ENCODE results near the gene EGFLAM.

EGFLAM gene

GRCh38 chr5:38259809-38260160 is 1.4 kb downstream of the EGFLAM start:
- no peak for DNase-seq (ENCODE audit: low read depth)
- TF ChIP-seq, protein P1, sequence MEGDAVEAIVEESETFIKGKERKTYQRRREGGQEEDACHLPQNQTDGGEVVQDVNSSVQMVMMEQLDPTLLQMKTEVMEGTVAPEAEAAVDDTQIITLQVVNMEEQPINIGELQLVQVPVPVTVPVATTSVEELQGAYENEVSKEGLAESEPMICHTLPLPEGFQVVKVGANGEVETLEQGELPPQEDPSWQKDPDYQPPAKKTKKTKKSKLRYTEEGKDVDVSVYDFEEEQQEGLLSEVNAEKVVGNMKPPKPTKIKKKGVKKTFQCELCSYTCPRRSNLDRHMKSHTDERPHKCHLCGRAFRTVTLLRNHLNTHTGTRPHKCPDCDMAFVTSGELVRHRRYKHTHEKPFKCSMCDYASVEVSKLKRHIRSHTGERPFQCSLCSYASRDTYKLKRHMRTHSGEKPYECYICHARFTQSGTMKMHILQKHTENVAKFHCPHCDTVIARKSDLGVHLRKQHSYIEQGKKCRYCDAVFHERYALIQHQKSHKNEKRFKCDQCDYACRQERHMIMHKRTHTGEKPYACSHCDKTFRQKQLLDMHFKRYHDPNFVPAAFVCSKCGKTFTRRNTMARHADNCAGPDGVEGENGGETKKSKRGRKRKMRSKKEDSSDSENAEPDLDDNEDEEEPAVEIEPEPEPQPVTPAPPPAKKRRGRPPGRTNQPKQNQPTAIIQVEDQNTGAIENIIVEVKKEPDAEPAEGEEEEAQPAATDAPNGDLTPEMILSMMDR (conservative IDR thresholded peaks at IDR 0.05; ENCODE audit: low read depth, low read length), result no peak
- no peak overlapping the region for H3K4me3 ChIP-seq (ENCODE audit: low read length)

DNA sequence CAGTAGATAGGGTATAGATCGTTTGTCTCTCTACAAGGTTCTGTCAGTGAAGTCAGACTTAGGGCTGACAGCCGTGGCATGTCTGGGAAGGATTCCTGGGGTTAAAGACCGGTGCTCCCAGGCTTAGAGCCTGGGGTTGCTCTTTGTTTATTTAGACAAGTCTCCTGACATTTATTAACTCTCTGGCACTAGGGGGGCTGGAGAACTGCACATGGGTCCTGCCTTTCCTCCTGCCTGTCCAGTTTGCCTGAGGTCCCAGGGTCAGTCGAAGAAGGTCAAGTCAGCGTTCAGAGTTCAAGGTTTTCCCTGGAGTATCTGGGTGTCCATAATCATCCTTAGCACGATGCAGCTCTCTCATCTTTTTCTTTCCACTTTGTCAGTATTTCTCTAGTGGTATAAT is 5.6 kb downstream of the EGFLAM start:
- no peak overlapping the region for H3K4me3 ChIP-seq (ENCODE audit: low read length)
- no peak for DNase-seq (ENCODE audit: low read depth)
- TF ChIP-seq, protein P1 (conservative IDR thresholded peaks at IDR 0.05; ENCODE audit: low read depth, low read length), result no peak

- peak; percentile 6 for DNase-seq (ENCODE audit: low read depth)
- TF ChIP-seq, protein P1 (conservative IDR thresholded peaks at IDR 0.05; ENCODE audit: low read depth, low read length), result peak; percentile 81
Measured at GRCh38 chr5:38265546-38266179, 7.3 kb downstream of the EGFLAM start.

DNA sequence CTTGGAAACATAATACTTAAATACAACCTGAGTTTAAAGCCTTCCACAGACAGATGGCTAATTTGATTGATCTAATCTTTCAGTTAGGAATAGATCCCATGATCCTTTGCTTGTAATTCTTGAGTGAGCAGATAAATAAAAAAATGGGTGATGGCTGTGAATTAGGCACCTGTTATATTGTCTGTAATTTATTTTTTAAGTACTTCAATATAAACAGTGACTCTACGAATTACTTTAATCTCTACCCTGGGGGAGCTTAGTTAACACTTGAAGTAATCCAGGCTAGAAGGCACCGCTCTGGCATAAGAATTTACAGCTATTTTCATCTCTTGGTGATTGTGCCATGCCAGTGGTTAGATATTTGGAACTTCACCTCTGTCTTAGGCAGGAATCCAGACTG is 9.0 kb downstream of the EGFLAM start:
- no peak for DNase-seq (ENCODE audit: low read depth)
- no peak overlapping the region for H3K4me3 ChIP-seq (ENCODE audit: low read length)
- TF ChIP-seq, protein P1 (conservative IDR thresholded peaks at IDR 0.05; ENCODE audit: low read depth, low read length), result no peak

More at GRCh38 chr5:38265546-38266179, 7.3 kb downstream of the EGFLAM start:
- H3K4me3 ChIP-seq (ENCODE audit: low read length), result no peak overlapping the region

DNA sequence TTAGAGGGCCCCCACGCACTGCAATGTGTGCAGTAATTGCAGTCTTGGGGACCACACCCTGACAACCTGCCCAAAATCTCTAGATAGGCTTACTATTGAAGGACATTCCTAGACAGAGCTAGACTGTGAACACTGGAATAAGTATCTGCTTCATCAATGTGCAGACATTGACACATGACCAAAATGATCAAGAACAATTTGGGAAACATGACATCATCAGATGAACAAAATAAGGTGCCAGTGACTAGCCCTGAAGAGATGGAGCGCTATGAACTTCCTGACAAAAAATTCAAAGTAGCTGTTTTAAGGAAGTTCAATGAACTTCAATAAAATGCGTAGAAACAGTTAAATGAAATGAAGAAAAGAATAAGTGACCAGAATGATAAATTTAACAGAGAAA is 15.3 kb downstream of the EGFLAM start:
- TF ChIP-seq, protein P1 (conservative IDR thresholded peaks at IDR 0.05; ENCODE audit: low read depth, low read length), result no peak
- no peak overlapping the region for H3K4me3 ChIP-seq (ENCODE audit: low read length)
- DNase-seq (ENCODE audit: low read depth), result no peak

DNA sequence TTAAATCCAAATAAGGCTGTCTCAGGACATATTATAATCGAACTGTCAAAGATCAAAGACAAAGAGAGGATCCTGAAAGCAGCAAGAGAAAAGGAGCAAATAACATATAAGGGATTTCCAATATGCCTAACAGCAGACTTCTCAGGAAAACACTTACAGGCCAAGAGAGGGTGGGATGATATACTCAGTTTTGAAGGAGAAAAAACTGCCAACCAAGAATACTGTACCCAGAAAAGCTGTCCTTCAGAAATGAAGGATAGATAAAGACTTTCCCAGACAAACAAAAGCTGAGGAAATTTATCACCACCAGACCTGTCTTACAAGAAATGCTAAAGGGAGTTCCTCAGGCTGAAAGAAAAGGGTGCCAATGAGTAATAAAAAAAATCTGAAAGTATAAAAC is 16.0 kb downstream of the EGFLAM start:
- DNase-seq (ENCODE audit: low read depth), result no peak
- TF ChIP-seq, protein P1 (conservative IDR thresholded peaks at IDR 0.05; ENCODE audit: low read depth, low read length), result no peak
- no peak overlapping the region for H3K4me3 ChIP-seq (ENCODE audit: low read length)

DNA sequence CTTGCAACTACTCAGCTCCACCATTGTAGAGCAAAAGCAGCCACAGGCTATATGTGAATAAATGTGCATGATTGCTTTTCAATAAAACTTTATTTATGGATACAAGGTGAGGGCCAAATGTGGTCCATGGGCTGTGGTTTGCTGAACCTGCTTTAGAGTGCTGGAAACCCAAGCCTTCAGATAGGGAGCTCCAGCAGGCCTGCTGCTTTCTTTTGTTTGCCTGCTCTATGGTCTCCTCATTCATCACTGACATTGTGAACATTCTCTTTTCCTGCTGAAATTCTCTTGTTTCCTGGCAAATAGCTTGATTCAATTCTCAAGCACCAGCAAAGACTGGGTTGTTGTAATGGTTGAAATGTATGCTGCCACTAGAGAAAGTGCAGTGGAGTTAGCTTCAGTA is 26.0 kb downstream of the EGFLAM start:
- TF ChIP-seq, protein P1 (conservative IDR thresholded peaks at IDR 0.05; ENCODE audit: low read depth, low read length), result no peak
- H3K4me3 ChIP-seq (ENCODE audit: low read length), result no peak overlapping the region
- no peak for DNase-seq (ENCODE audit: low read depth)

Data from retinal pigment epithelial cell (primary cell).